ENCODE results near the gene SPATA20. TPM values are rescaled to one million over a fixed set of nuclear protein-coding genes. Genes with fewer than 3 reads are reported as not detected.

The SPATA20 gene
- total RNA-seq, 1 experiment from 2014 or later: 84.9 TPM

GRCh38 chr17:50558941-50559614 is 12.1 kb downstream of the SPATA20 start:
- no peak for DNase-seq (ENCODE audit: low read depth)

GRCh38 chr17:50559674-50560184 is 12.8 kb downstream of the SPATA20 start:
- peak; percentile 42 for DNase-seq (ENCODE audit: low read depth)

GRCh38 chr17:50560185-50560824 is 13.3 kb downstream of the SPATA20 start, which contains the start of gene CACNA1G:
CACNA1G (plus strand) TSS chr17:50560715; CDS start chr17:50561460, 745 bp downstream.
- peak; percentile 80 for DNase-seq (ENCODE audit: low read depth)

GRCh38 chr17:50560931-50561745 is 14.2 kb downstream of the SPATA20 start:
- DNase-seq (ENCODE audit: low read depth): no peak

- DNase-seq (ENCODE audit: low read depth): no peak
Measured at GRCh38 chr17:50561746-50562141, 14.8 kb downstream of the SPATA20 start.

GRCh38 chr17:50562242-50563091 is 15.5 kb downstream of the SPATA20 start:
- no peak for DNase-seq (ENCODE audit: low read depth)

GRCh38 chr17:50563092-50563511 is 16.1 kb downstream of the SPATA20 start:
- DNase-seq (ENCODE audit: low read depth): no peak

- peak; percentile 70 for DNase-seq (ENCODE audit: low read depth)
Measured at GRCh38 chr17:50564916-50565315, 17.9 kb downstream of the SPATA20 start.

- DNase-seq (ENCODE audit: low read depth): peak; percentile 36
Measured at GRCh38 chr17:50565402-50566350, 18.7 kb downstream of the SPATA20 start.

GRCh38 chr17:50566886-50567285 is 19.9 kb downstream of the SPATA20 start:
- no peak for DNase-seq (ENCODE audit: low read depth)

- DNase-seq (ENCODE audit: low read depth): no peak
Measured at GRCh38 chr17:50568659-50569058, 21.7 kb downstream of the SPATA20 start.

- no peak for DNase-seq (ENCODE audit: low read depth)
Measured at GRCh38 chr17:50569592-50569991, 22.6 kb downstream of the SPATA20 start.

GRCh38 chr17:50570032-50570431 is 23.1 kb downstream of the SPATA20 start:
- DNase-seq (ENCODE audit: low read depth): no peak

GRCh38 chr17:50570528-50570927 is 23.6 kb downstream of the SPATA20 start:
- no peak for DNase-seq (ENCODE audit: low read depth)

GRCh38 chr17:50571681-50572080 is 24.7 kb downstream of the SPATA20 start:
- no peak for DNase-seq (ENCODE audit: low read depth)

GRCh38 chr17:50572541-50572940 is 25.6 kb downstream of the SPATA20 start:
- DNase-seq (ENCODE audit: low read depth): no peak

GRCh38 chr17:50573866-50574611 is 27.1 kb downstream of the SPATA20 start:
- DNase-seq (ENCODE audit: low read depth): no peak

GRCh38 chr17:50575581-50576210 is 28.7 kb downstream of the SPATA20 start:
- no peak for DNase-seq (ENCODE audit: low read depth)

GRCh38 chr17:50576864-50577263 is 29.9 kb downstream of the SPATA20 start:
- DNase-seq (ENCODE audit: low read depth): no peak
